GM10847 (cell line): Measurements from ENCODE around the gene IFNLR1.

ENCODE experiments used
- POLR2A ChIP-seq: IDR thresholded peaks from 2 replicates; pipeline ENCODE4 v1.6.1; 2011; ENCODE audit not compliant: insufficient read length; ENCODE audit errors: extremely low read depth

IFNLR1 gene

DNA sequence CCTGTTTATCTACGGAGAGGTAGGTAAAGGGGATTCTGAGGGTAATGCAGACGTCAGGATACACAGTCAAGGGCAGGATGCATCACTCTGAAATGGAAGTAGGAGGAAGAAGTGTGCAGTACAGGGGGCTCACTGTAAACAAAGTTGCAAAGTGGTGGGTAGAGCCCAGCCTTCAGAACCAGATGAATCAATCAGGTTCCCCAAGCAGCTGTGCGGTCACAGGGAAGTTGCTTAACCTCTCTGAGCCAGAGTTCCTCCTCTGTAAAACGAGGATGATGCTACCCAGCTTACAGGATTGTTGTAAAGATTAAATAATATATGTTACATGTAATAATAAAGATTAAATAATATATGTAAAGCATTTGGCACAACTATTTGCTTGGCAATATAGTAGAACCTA, 61.6 kb downstream of the IFNLR1 start:
- TF ChIP-seq POLR2A: no peak

DNA sequence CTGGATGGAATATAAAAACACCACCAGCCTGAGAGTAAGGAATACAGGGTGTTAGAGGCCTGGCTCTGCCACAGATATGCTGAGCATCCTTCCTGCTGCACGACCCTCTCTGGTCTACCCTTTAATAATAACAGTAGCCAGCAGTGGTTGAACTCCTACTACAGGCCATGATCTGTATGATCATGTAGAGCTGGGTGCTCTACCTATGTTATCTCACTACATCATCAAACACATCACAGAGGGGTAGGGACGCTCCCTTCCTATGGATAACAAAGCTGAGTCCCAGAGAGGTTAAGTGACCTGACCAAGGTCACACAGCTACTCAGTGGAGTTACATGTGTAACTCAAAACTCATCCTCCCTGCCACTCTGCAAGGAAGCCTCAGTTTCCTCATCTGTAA, 62.1 kb downstream of the IFNLR1 start:
- TF ChIP-seq POLR2A: no peak

DNA sequence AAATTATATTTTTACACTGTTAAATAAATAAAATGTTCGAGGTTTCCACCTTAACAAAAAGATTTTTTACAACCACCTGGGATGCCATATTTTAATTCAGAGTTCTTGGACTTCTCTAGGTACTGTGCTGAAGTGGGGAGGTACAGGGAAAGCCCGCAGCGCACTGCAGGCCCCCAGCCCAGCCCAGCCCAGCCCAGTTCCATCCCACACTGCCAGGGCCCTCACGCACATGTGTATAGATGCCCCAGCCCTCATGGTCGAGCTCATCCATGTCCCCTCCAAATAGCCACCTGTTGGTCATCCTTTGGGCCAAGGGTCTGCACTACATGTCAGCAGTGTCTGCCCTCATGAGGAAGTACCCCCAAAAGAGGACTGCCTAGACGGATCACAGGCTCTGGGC, 63.5 kb downstream of the IFNLR1 start:
- no peak for TF ChIP-seq POLR2A

DNA sequence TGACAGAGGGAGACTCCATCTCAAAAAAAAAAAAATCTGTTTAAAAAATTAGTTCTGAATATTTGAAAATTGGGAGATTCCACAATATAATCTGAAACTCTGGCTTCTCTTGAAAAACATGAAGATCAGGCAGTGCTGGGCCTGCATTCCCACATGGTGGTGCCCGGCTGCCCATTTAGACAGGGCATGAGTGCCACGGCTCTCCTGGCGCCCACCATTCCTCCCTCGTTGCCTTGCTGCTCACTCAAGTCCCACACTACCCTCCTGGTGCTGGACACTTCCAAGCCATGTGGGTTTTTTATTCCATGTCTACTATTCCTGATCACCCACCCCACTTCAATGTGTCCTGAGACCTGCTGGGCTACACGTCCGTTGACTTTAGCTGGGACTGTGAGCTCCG, 64.3 kb downstream of the IFNLR1 start:
- TF ChIP-seq POLR2A: no peak

DNA sequence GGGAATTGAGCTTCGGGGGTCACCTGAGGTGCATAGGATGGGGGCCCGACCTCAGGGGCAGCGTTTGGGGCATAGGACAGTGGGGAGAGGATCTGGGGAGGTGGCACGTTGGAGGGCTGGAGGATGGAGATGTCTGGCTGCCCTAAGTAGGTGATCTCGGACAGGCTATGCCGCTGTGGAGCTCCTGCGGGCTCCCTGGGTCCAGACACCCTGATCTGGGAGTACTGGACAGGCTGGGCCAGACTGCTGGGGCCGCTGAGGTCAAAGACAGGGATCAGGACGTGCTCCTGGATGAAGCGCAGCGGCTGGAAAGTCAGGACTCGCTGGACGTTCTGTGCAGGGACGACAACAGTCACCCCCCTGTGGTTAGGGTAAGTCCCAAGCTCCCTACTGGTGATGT, 65.7 kb downstream of the IFNLR1 start:
- no peak for TF ChIP-seq POLR2A

DNA sequence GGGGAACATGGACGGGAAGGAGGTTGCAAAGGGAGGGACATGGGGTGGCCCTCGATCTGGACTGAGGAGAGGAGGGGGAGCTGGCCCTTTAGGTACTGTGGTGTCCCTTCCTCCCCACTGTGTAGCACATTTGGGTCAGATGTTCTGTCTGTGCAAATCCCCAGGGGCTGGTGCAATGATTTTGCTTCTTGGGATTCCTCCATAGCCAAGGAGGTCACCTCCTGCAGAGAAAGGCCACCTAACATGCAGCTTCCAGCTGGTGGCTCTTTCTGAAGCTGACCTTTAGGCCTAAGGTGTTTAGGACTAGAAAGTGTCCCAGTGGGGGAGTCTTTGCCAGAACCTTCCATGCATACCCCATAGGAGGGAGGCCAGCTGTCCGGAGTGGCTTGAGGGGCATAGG, 66.1 kb downstream of the IFNLR1 start:
- TF ChIP-seq POLR2A: no peak

DNA sequence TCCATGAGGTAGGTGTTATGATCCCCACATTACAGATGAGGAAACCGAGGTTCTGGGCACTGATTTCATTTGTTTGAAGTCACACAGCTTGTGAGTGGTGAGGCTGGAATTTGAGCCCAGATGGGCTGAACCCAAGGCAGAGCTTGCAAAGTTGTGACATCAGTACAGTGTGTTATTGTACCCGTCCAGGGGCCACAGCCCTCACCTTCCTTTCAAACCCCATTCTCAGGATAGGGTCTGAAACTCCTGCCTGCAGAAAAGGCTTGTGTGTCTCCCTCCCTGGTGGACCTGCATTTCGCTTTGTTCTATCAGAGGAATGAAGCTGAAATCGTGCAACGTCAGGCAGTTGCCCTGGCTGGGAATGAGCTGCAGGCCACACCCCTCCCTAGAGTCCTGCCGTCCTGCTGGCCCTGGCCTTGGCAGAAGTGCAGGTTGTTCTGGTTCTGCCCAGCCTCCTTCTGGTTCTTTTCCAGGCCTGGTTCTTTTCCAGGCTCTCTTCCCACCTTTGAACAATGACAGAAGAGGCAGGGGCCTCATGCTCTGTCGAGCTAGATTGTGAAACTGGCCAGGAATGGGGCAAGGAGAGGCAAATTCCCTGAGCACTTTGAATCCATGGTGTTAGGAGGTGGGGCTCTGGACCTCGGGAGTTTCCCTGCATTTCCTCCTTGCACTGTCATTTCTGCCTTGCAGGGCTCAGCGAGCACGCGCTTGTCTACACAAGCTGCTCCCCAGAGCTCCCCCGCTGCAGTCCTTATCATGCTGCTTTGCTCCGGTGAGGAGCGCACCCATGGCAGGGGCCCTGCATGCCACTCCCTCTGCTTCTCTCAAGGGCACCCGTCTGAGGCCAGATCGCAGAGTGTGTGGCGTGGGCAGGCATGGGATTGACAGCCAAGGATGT, 67.0 kb downstream of the IFNLR1 start:
- TF ChIP-seq POLR2A: no peak

DNA sequence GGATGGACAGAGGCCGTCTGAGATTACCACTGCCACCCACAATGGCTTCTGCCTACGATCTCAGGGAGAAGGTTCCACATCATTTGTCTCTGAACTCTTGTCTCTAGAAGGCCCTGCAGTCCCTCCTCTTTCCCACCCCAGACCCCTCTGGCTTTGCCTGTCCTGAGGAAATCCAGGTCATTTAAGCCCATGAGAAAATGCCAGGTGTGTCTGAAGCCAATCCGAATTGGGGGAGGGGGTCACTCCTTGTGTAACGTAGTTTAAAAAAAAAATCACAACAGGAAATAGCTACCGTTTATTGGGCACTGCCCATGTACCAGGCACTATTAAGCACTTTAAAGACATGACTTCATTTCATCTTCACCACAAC, 67.6 kb downstream of the IFNLR1 start:
- no peak for TF ChIP-seq POLR2A

DNA sequence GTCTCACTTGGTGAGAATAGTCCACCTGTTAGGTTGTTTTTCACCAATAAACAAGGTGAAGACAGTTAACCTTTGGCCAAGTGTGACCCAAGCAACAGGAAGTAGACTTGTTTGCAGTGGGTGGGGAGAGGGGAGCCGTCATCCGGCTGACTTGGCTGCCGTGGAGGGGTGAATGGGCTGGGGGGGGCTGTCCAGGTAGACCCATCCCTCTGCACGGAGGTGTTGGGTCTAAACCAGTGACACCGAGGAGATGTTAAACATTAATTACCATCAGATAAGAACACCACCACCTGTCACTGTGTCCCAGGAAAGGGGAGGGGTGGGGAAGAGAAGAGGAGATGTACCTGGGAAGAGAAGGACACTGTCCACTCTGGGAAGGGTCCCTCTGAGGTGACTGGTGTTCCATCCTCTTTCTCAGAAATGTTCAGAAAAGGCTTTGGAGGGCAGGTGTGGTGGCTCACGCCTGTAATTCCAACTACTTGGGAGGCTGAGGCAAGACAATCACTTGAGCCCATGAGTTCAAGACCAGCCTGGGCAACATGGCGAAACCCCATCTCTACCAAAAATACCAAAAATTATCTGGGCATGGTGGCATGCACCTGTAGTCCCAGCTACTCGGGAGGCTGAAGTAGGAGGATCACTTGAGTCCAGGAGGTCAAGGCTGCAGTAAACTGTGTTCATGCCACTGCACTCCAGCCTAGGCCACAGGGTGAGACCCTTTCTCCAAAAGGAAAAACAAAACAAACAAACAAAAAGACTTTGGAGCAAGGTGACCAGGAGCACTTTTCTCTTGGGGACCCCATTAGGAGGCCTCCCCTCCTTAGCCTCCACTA, 68.5 kb downstream of the IFNLR1 start:
- no peak for TF ChIP-seq POLR2A

DNA sequence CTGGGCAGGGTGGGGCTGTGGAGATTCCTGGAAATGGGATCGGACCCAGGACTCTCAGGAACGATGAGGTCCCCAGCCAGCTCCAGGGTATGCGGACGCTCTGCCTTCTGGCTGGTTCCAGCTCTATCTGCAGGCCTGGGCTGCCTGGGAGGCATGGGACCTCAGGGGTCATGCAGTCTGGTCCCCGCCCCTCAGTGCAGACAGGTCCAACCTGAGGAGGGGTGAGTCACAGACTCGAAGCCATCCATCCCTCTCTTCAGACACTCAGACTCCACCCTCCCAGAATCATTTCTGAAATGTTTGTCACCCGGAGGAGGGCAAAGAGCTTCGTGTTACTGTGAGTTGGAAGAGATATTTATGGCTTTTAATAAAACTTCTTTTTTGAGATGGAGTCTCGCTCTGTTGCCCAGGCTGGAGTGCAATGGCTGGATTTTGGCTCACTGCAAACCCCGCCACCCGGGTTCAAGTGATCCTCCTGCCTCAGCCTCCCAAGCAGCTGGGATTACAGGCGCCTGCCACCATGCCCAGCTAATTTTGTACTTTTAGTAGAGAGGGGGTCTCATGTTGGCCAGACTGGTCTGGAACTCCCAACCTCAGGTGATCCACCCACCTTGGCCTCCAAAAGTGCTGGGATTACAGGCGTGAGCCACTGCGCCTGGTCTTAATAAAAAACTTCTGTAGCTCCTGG, 69.2 kb downstream of the IFNLR1 start:
- no peak for TF ChIP-seq POLR2A

DNA sequence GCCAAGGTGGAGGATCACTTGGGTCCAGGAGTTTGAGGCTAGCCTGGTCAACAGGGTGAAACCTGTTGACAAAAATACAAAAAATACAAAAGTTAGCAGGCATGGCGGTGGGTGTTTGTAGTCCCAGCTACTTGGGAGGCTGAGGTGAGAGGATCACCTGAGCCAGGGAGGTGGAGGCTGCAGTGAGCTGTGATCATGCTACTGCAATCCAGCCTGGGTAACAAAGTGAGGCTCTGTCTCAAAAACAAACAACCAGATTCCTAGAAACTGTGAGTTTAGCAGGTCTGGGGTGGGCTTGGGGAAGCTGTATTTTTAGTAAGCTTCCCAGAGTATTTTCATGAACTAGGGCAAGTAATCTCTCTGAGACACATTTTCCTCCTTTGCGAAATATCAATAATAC, 70.0 kb downstream of the IFNLR1 start:
- no peak for TF ChIP-seq POLR2A

DNA sequence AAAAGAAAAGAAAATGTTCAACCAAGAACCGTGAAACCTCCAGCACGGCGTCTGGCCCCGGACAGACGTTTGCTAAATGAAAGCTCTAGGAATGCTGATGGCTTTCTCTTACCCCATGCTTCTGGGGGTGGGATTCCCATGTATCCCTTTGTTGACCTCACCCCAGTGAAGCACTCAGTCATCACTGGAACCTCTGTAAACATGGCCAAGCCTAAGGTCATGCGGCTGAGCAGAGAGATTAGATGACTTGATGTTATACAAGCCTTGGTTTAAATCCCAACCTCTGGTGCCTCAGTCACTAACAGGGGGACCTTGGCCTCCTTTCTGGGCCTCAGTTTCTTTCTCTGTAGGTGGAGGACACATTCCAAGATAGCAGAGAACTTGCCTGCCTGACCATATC, 72.3 kb downstream of the IFNLR1 start:
- TF ChIP-seq POLR2A: no peak

DNA sequence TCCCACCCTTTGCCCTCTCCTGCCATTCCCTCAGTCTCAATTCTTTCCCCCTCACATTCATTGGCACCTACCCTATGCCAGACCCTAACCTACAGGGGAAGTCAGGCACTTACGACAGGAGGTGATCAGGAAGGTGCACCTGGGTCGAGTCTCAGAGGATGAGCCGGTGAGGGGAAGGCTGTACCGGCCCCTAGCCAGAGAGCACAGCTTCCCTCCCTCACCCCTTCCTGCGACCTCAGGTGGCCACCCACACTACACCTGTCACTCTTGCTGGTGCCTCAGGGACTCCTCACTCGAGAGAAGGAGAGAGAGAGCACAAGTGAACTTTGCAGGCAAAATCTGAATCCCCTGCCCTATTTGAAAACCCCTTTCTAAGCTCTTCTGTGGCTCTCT, 73.5 kb downstream of the IFNLR1 start:
- no peak for TF ChIP-seq POLR2A

DNA sequence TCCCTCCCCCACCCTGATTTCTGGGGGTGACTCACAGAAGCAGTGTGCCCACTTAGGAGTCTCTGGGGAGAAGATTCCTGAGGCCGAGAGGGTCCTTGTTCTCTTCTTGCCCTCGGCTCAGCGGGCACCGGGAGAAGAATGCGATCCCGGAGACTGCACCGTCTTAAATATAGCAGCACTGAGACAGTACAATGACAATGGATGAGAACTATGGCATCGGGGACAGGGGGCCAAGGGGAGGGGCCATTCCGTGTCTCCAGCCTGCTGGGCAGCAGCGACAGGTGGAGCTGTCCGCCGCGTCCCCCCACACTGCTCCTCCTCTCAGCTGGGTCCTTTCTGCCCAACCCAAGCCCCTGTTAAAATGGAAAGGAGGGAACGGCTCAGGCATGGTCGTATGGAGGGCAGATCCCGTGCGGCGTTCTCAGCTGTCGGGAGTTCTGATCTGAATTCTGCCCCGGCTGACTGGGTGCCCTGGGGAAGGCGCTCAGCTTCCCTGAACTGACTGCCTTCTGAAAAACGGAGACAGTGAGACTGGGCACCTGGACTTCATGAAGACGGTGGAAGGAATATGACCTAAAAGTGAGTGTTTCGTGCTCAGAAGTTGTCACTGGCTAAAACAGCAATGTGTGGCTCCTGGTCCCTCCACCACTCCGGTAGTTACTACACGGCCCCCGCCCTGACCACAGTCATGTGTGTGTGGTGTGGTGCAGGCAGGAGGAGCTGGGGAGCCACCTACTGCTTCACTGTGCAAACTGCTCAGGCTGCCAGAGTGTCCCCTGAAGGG, 74.9 kb downstream of the IFNLR1 start, which contains the start of gene MYOM3:
Gene MYOM3, minus strand, starts transcription at position 140 of the 784 bp plus-strand sequence. CDS start 3,499 bp downstream, outside the sequence.
- TF ChIP-seq POLR2A: no peak
